Stimulated activated naive CD8-positive, alpha-beta T cell treated with anti-CD3 and anti-CD28 coated beads, Interleukin-15, amount 100 ng/mL, for 72 hours (primary cell): ENCODE data around the gene ZIC4.
A peak's percentile ranks its signal among the peaks of the same experiment; 100 is the strongest.

Experiments
- ATAC-seq: fragments of 150-1000 bp; cut with Tn5 transposase; 2 replicates; pipeline ENCODE4 v1.10.0; 2021; ENCODE audit warnings: mild to moderate bottlenecking, moderate library complexity
- DNase-seq, 2 donors: peaks; one replicate each; pipeline ENCODE4 v3.0.0; 2021 to 2022
- H3K27ac Mint-ChIP-seq, 2 donors: one replicate each; pipeline ENCODE4 v1.8.0; 2022; ENCODE audit warnings: mild to moderate bottlenecking in 2 of 2, mixed read lengths in 2 of 2, moderate library complexity in 2 of 2
- H3K27me3 Mint-ChIP-seq: one replicate; pipeline ENCODE4 v1.8.0; 2022; ENCODE audit warnings: mixed read lengths
- H3K4me1 Mint-ChIP-seq: one replicate; pipeline ENCODE4 v1.8.0; 2022; ENCODE audit warnings: mild to moderate bottlenecking, mixed read lengths
- H3K4me3 Mint-ChIP-seq, 2 donors: one replicate each; pipeline ENCODE4 v1.8.0; 2022; ENCODE audit warnings: mild to moderate bottlenecking in 2 of 2, mixed read lengths in 2 of 2, moderate library complexity in 1 of 2
- H3K9me3 Mint-ChIP-seq, 2 donors: one replicate each; pipeline ENCODE4 v1.8.0; 2022; ENCODE audit warnings: mixed read lengths in 2 of 2

Gene ZIC4

DNA sequence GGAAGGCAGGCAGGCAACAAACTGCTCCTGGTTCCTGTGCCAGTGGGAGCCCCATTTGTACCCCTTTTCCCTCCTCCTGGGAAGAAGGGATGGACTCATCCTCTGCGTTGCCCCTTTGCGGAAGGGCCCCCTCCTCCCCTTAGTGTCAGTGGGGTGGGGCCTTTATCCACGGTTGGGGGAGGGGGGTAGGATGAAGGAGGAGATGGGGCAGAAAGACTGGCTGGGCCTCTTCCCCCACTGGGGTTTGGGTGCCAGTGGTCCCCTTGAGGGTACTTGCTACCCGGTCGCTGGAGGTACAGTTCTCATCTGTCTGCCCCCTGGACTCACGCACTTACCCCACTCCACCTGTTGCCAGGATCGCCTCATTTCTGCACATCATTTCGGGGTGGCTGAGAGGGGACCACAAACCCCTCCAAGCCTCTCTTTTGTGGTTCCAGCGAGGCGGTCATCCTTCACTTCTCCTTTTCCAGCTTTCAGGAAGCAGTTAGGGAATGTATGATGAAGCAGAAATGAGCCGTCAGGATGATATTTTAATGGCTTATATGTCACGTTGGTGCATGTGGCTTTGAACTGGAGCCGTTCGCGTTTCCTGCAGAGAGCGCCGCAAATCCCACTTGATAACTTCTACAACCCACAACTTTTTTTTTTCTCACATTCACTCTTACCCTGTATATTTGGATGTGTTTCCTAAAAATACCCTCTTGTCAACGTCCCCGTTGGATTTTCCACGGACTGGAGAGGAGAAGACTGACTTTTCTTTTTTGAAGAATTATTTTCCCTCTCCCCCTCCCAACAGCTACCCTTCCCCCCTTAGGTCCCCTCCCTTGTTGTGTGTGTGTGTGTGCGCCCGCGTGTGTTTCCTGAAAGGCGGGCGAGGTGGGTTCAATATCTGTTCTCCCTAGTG is at the start of gene ZIC4:
Gene ZIC4 (minus strand): TSS at position 516 of the 904 bp plus-strand sequence. CDS start 3,746 bp downstream, outside the sequence.
- Mint-ChIP-seq H3K27me3 (peaks cover 91% of the 10 kb centered on the region), H3K27ac (peak within 1 kb of the TSS in 1 of 2 donors; percentile 54), H3K4me3 (no peak within 1 kb of the TSS), H3K4me1 (peaks cover 27% of the 10 kb centered on the region), H3K9me3 (peaks cover 16 to 21% of the 10 kb centered on the region in 2 donors)
- no peak for DNase-seq
- no peak for ATAC-seq

DNA sequence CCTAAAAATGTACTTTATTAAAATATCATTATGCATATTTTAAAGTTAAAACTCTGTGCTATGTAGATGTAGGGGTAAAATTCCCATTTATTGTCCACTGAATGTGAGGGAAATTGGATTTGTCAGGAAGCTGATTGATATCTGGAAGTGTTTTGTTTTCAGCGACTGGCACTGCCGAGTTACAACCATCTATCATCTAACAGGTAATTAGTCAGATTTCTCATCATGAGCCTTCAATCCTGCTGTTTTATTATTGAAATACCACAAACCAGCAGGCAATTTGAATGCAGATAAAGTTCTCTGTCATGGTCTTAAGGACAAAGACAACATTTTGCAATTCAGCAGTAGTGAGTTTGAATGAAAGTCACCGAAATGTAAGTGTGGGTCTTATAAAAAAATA is 43.3 kb upstream of the ZIC4 start:
- H3K27ac Mint-ChIP-seq: no peak overlapping the region

DNA sequence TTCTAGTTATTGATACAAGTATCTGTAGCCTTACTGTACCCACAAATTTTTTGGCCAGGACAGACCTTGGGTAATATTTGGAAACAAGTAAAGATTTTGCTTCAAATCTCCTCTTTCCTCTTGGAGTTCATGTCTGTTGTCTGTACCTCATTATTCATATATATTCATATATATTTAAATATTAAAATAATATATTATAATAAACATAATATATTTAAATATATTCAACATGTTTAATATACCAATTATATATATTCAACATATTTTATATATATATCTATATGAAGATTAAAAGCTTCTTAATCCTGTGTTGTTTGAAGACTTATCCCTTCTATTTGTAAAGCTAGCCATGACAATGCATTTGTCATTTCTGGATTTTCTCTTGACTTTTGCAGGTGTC is 40.9 kb upstream of the ZIC4 start:
- Mint-ChIP-seq H3K4me3 (no peak overlapping the region), H3K27ac (no peak overlapping the region), H3K4me1 (no peaks in the 10 kb centered on the region), H3K27me3 (no peaks in the 10 kb centered on the region), H3K9me3 (no peaks in the 10 kb centered on the region)
- DNase-seq (no peak), ATAC-seq (no peak)

More for the DNA sequence above, 43.3 kb upstream of the ZIC4 start:
- Mint-ChIP-seq H3K27me3 (no peaks in the 10 kb centered on the region), H3K4me3 (no peak overlapping the region), H3K4me1 (no peaks in the 10 kb centered on the region), H3K9me3 (no peaks in the 10 kb centered on the region)
- DNase-seq (no peak), ATAC-seq (no peak)

DNA sequence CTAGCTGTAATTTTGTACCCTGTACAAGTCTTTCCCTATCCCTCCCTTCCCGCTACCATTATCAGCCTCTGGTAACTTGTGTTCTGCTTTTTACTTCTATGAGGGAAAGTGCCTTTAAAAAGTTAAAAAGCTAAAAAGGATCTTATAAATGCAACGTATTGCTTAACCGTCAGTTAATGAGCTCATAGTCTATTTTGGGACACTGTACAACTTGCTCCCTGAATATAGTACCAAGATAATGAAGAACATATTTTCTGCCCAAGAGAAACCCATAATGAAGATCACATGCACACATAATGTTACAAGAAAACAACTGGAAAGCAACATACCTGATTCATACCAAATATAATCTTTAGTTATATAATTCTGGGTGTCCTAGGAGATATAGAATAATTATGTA is 25.4 kb upstream of the ZIC4 start:
- H3K27ac Mint-ChIP-seq: no peak overlapping the region
- DNase-seq (no peak), ATAC-seq (no peak)
- no peaks in the 10 kb centered on the region for H3K4me1 Mint-ChIP-seq
- peaks cover 7% of the 10 kb centered on the region for H3K27me3 Mint-ChIP-seq
- H3K9me3 Mint-ChIP-seq: no peaks in the 10 kb centered on the region
- no peak overlapping the region for H3K4me3 Mint-ChIP-seq

DNA sequence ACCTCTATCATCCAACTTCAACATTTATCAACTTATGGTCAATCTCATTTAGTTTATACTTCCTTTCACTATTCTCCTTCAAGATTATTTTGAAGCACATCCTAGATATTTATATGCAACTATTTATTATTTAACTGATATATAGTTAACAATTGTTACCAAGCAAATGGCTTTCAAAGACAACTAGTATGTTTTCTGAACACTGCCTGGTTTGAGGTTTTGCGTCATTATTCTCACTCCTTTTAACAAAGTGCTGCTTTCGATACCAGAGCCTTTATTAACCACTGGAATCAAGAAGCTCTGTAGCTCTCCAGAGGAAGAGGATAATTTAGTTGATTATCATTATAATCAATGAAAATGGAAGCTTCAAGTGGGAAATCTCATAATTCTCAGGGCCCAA is 22.4 kb upstream of the ZIC4 start:
- Mint-ChIP-seq H3K4me3 (no peak overlapping the region), H3K4me1 (no peaks in the 10 kb centered on the region), H3K27me3 (peaks cover 22% of the 10 kb centered on the region), H3K9me3 (no peaks in the 10 kb centered on the region), H3K27ac (no peak overlapping the region)
- DNase-seq (no peak), ATAC-seq (no peak)

DNA sequence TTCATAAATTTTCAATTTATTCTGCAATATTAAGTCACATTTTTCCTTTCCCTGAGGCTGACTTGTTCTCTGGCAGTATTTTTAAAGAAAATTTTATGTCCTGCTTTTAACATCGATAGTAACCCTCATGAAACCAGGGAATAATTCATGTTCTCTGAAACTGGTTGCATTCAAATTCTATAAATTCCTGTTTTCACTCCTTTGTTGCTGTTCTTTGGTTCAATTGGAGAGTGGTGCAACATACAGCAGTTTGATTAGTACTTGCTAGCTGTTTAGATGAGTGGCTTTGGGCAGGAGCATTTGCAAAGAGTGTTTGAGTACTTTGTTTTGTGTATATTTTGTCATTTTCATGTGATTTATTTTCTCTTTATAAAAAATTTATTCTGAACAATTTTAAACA is 22.0 kb upstream of the ZIC4 start:
- no peaks in the 10 kb centered on the region for H3K9me3 Mint-ChIP-seq
- no peak overlapping the region for H3K27ac Mint-ChIP-seq
- no peak for DNase-seq
- peaks cover 1% of the 10 kb centered on the region for H3K4me1 Mint-ChIP-seq
- ATAC-seq: no peak
- H3K27me3 Mint-ChIP-seq: peaks cover 26% of the 10 kb centered on the region
- H3K4me3 Mint-ChIP-seq: no peak overlapping the region

DNA sequence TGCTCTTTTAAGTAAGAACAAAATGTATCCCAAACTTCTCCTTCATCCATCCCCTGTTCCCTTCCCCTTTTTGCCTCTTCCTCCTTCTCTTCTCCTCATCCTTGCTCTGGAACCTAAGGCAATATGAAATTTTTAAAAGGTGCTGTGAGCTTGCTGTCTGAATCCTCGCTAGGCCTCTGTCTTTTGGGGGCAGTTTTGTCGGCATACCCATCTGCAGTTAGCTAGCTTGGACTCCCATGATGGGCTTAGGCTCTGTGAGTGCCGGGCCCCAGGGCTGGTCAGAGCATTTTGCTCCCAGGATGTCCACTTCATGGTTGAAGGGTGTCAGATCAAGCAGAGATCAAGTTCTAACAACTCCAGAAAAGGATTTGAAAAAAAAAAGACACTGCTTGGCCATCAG is 21.4 kb upstream of the ZIC4 start:
- ATAC-seq (no peak), DNase-seq (no peak)
- Mint-ChIP-seq H3K27me3 (peaks cover 32% of the 10 kb centered on the region), H3K9me3 (no peaks in the 10 kb centered on the region), H3K4me3 (no peak overlapping the region), H3K4me1 (peaks cover 4% of the 10 kb centered on the region), H3K27ac (no peak overlapping the region)

DNA sequence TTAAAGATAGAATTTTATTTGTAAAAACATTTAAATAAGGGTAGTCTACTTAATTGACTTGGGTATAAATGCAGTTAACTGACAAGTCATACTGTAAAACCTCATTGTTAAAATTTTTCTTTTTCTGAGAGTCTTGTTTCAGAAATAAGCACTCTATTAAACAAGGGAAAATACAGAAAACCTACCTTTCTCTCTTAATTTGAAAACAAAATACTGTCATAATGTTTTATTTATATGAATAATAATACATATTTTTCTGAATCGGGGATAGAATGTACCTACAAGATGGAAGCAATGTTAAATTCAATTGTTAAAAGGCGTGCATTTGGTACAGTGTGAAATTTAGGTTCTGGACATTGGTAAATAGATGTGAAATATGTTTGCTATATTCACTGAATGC is 20.6 kb upstream of the ZIC4 start:
- no peak for ATAC-seq
- no peak for DNase-seq
- no peaks in the 10 kb centered on the region for H3K9me3 Mint-ChIP-seq
- H3K4me1 Mint-ChIP-seq: peaks cover 4% of the 10 kb centered on the region
- no peak overlapping the region for H3K4me3 Mint-ChIP-seq
- peaks cover 35% of the 10 kb centered on the region for H3K27me3 Mint-ChIP-seq
- H3K27ac Mint-ChIP-seq: no peak overlapping the region

DNA sequence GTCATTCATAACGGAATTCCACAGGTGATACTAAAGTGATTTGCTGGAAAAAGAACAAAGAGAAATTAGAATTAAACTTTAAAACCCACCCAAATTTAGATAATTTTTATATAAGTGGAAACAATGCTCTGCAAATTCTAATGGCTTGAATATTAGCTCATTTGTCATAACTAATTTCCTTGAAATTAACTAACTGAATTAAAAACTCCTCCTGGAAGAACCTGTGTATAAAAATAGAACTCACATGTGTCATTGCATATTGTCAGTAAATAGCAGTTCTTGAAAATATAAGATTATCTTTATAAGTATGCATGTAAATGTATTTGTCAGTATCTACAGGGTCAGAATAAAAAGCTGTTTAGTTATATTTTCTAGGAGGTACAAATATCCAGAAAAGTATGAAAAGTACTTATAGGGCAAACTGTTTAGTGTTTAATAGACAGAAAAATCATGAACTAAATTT is 19.1 kb upstream of the ZIC4 start:
- no peak overlapping the region for H3K4me3 Mint-ChIP-seq
- H3K4me1 Mint-ChIP-seq: peaks cover 4% of the 10 kb centered on the region
- DNase-seq: no peak
- no peak overlapping the region for H3K27ac Mint-ChIP-seq
- H3K9me3 Mint-ChIP-seq: no peaks in the 10 kb centered on the region
- H3K27me3 Mint-ChIP-seq: peaks cover 47% of the 10 kb centered on the region
- no peak for ATAC-seq

DNA sequence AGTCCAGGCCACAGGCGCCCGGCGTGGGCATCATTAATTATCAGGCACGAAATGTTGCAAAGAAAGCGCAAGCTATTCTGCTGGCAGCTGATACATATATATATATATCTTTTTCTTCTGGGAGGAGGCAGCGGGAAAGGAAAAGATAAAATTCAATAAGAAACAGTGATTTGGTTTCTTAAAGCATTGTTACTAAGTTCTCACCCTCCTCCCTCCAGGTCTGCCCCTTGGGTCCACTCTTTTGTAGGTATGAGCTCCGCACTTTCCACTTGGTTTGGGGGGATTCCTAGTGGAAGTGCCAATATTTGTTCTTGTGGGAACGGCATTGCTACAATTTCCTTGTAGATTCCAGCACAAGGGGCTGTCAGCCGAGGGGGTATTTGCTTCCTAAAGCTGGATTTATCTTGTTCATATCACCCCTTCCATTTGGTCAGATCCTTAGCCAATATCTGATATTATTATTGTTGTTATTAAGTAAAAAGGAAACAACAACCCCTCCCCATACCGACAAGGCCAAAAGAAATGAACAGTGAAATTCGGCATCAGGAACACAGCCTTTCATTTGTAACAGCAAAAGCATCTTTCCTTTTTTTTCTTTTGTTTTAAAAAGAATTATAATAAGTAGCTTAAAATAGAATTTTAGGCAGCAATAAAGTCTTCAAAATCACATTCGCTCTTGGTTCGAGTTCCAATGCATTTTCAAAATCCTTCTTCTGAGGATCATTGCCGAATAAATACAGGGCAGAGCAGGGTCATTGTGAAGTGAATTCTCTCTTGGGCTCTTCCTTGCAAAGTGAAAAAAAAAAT is 18.4 kb upstream of the ZIC4 start:
- no peak overlapping the region for H3K4me3 Mint-ChIP-seq
- no peak for ATAC-seq
- H3K27me3 Mint-ChIP-seq: peaks cover 53% of the 10 kb centered on the region

DNA sequence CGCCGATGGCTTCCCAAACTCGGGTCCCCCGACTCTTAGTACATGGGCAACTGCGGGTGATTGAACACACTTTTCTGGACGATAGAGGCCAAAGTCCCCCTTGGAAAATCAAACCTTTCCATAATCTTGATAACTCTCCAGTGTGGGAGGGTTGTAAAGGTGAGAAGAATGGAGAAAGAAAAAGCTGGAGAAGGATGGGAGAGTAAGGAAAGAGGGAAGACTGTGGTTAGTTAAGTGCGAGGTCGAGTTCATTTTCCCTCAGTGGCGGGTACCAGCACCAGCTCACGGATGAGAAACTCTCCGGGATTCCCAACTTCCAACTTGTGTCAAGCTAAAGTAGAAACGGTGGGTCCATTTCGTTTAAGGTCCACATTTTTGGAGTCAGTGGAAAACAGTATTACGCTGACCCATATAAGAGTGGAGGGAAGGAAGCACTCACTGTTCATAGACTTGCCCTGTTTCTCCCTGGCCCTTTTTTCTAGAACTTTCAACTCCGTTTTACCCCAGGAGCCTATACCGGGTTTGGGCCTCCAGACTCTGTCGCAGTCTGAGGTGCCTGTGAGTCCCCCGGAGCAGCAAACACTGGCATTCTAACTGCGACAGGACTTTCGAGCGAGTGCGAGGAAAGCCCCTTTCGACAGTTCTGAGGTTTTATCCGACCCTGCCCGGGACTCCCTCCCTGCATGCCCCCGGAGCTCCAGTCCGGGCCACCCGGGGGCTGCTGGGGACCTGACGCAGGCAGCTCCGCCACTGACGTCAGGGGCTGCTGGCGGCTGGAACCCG is 17.6 kb upstream of the ZIC4 start:
- peaks cover 61% of the 10 kb centered on the region for H3K27me3 Mint-ChIP-seq
- DNase-seq (no peak), ATAC-seq (no peak)
- H3K9me3 Mint-ChIP-seq: peaks cover 0 to 7% of the 10 kb centered on the region in 2 donors
- H3K4me3 Mint-ChIP-seq: no peak overlapping the region
- H3K4me1 Mint-ChIP-seq: peaks cover 13% of the 10 kb centered on the region
- no peak overlapping the region for H3K27ac Mint-ChIP-seq

More for the DNA sequence above, 18.4 kb upstream of the ZIC4 start:
- no peak overlapping the region for H3K27ac Mint-ChIP-seq
- peaks cover 0 to 3% of the 10 kb centered on the region in 2 donors for H3K9me3 Mint-ChIP-seq
- H3K4me1 Mint-ChIP-seq: peaks cover 6% of the 10 kb centered on the region
- DNase-seq: no peak

DNA sequence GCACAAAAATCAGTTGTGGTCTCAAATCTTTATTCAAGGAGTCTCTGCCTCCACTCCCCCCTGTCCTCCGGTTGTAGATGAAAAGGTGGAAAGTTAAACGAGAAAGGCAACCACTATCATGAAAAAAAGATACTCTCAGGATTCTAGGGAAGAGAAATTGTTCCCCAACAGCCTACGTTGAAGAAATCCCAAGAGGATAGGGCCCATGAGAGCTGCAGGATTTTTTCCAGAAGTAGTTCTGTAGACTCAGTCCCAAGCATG is 17.1 kb upstream of the ZIC4 start:
- Mint-ChIP-seq H3K4me1 (peaks cover 17% of the 10 kb centered on the region), H3K27ac (peak overlapping the region in 1 of 2 donors; percentile 55), H3K9me3 (peaks cover 0 to 7% of the 10 kb centered on the region in 2 donors), H3K27me3 (peaks cover 67% of the 10 kb centered on the region), H3K4me3 (no peak overlapping the region)
- DNase-seq (no peak), ATAC-seq (no peak)

DNA sequence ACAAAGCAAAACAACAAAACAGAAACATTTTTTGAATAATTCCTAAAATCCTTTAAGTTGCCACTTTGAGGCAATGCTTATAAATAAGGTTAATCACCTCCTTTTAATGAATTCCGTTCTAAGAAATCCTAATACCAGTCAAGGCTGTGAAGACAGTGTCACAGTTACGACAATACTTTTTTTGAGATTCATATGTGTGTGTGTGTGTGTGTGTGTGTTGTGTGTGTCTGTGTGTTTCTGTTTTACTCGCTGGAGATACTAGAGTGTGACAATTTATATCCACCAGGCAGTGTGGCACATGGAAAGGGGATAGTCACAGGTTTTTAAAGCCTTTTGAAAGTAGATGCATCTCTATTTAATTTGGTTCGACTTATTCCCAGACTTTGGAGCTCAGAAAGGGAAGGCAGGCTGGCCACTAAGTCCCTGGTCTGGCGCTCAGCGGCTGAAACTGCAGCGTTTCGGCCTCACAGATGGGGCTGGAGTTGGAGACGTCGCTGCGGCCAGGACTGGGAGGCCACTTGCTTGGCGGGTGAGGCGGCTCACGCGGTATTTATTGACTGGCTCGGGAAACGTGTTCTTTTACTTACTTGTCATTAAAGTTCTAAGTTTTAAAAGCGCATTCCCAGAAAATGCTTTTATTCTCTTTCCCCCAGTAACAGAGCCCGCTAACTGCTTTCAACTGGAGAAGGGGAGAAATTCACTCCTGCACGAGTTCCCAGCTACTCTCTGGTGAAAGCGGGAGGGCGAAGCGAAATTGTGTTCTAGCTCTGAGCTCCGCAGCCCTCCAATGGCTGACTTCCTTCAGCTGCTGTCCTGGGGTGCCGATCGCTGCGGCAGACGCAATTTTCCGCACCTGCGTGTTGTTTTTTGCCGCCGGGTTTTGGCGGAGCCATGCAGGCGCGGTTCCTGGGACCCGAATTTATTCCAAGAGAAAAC is 16.5 kb upstream of the ZIC4 start:
- no peak for ATAC-seq
- Mint-ChIP-seq H3K27ac (peak overlapping the region in 1 of 2 donors; percentile 55), H3K9me3 (peaks cover 0 to 7% of the 10 kb centered on the region in 2 donors), H3K27me3 (peaks cover 73% of the 10 kb centered on the region), H3K4me3 (no peak overlapping the region), H3K4me1 (peaks cover 17% of the 10 kb centered on the region)
- DNase-seq: no peak

DNA sequence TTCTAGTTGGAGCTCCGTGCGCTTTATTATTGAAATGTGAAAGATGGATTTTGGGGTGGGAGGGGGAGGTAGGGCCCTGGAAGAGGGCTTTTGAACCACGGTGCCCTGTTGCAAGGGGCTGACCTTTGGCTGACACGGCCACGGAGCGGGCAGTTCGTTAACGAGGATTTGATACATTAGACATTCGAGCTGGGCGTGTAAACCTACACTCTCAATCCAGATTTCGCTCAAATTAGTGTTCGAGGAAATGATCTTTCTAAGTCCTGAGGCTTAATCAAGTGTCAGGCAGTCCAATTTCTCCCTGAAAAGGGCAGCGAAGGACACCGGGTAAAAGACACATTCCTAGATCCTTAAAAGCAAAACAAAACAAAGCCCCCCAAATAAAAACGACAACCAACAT is 15.9 kb upstream of the ZIC4 start:
- Mint-ChIP-seq H3K27me3 (peaks cover 79% of the 10 kb centered on the region), H3K4me3 (no peak overlapping the region), H3K4me1 (peaks cover 17% of the 10 kb centered on the region), H3K27ac (no peak overlapping the region), H3K9me3 (peaks cover 0 to 7% of the 10 kb centered on the region in 2 donors)
- DNase-seq: no peak
- ATAC-seq: no peak
